NOMO-1 treated with DMSO at 0.1 percent for 48 hours (cell line): ENCODE results near the gene PCP2.

ENCODE experiments used
- DNase-seq: peaks from one replicate; lab custom pipeline; 2025; ENCODE audit not compliant: unreplicated experiment; lab: John Stamatoyannopoulos, UW

PCP2 gene

DNA sequence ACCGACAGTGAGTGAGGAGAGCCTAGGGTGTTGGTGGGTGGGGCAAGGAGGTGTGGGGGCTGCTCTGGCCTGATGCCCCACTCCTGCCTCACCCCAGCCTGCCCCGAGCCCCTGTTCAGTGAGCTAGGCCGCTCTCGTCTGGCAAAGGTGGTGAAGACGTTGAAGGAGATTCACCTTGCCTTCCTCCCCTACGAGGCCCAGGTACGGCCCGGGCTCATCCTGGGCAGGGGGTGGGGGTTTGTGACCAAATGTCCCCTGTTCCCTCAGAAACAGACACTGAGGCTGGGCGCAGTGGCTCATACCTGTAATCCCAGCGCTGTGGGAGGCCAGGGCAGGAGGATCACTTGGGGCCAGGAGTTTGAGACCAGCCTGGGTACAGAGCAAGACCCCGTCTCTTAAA lies 7.3 kb upstream of the PCP2 start:
- no peak for DNase-seq

DNA sequence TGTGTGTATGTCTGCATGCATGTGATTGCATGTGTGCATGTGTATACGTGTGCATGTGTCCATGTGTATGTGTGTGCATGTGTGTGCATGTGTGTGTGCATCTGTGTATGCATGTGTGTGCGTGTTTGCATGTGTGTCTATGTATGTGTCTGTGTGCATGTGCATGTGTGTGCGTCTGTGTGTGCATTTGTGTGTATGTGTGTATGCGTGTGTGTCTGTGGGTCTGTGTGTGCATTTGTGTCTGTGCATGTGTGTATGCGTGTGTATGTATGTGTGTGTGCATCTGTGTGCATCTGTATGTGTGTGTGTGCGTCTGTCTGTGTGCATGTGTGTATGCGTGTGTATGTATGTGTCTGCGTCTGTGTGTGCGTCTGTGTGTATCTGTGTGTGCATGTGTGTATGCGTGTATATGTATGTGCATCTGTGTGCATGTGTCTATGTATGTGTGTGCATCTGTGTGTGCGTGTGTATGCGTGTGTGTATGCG lies 6.4 kb upstream of the PCP2 start:
- DNase-seq, result no peak

DNA sequence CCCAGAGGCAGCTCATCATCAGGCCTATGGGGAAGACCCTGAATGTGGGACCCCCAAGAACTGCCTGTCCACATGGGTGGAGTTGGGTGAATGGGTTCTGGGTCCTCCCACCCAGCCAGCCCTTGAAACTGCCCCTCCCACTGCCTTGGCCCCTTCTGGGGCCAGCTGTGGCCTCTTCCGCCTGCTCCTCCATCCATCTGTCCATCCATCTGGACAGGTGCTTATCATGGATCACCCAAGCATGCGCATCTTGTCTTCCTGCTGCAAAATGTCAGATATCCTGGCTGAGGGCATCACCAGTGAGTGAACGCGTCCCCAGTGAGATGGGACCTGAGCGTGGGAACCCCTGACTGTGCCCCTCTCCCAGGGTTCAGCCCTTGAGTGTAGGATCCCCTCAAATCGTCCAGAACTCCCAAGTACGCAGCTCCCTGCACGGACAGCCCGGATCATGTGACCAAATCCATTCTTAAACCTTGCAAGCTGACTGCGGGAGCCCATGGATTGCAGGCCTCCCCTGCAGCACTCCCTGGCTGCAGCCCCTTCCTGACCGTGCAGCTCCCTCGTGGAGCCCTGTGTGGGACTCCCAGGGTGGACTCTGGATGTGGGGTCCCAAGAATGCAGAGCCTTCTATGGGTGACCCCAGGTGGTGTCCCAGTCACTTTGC lies 5.4 kb upstream of the PCP2 start:
- no peak for DNase-seq

DNA sequence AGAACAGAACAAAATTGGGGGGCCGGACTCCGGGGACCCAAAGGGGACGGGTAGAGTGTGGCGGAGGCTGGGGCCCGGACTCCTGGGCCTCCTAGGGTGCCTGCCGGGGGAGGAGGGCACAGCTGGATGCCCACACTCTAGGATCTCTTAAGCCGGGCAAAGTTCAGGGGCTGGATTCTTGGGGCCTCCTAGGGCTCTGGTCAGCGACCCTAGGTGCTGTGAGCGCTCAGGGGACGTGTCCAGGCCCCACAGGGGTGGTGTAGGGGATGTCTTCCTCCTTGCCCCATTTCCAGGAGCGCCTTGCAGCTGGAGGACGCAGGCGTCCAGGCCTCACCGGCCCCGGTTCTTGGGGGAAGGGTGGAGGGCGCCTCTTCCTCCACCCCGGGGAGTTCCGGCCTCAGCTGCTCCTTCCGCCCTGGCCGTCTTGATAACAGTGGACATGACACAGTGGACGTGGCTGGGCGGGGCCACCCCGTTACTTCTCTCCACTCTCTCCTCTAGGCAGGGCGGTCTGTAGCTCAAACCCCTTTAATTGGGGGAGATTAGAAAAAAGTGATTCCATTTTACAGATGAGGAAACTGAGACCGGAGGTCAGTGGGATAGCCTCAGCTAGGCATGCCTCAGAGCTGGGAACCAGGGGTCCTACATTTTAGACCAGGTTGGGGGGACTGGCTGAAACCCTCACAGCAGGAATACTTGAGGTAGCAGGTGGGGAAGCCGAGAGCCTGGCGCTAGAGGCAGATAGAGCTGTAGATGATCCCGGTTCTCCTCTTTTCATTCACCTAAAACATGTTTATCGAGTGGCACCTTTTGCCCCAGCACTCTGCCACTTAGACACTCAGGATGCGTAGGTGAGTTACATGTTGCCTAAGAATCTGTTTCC lies 4.1 kb upstream of the PCP2 start:
- peak; percentile 35 for DNase-seq

DNA sequence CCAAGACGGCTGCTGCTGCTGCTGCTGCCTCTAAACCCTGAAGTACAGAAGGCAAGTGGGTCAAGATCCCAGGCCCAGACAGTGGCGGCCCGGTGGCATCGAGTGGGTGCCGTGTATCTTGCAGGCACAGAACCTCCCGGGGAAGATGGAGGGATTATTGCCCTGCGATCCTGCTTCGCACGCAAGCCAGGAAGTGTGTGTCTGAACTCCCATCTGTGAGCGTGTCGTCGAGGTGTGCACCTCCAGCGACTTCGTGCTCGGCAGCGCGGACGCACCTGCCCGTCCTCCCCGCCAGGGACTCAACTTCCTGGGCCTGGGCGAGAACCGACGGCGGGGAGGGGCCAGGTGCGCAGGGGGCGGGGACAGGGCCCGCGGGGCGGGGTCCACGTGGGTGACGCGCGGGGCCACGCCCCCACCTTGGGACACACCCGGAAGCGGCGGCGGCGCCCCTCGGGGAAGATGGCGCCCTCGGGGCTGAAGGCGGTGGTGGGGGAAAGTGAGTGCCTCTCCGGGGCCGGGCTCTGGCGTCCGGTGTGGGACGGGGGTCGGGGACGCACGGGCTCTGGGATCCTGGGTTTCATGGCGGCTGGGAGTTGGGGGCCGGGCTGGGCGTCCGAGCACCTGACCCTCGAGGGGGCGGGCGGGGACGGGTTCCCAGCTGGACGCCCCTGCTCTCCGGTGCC lies 3.3 kb upstream of the PCP2 start, which contains the start of gene STXBP2:
Gene STXBP2, plus strand, starts transcription at position 420 of the 683 bp plus-strand sequence. Its CDS starts 40 bp downstream, at position 460.
- DNase-seq, result peak; percentile 52

DNA sequence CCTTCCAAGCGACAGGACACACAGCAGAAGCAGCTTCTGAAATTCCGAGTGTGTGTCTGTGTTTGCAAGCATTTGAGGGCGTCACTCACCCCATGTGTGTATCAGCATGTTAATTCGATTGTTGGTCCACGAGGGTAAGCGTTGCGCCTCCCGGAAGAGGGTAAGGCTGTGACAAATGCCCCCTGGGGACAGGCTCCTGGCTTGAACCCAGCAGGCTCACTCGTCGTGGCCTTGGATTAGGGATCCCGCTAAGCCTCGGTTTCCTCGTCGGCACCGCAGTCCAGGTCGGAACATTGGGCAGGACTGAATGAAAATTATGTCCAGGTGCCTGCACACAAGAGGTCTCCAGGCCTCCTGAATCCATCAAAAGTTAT lies 2.8 kb upstream of the PCP2 start:
- DNase-seq, result peak; percentile 30

DNA sequence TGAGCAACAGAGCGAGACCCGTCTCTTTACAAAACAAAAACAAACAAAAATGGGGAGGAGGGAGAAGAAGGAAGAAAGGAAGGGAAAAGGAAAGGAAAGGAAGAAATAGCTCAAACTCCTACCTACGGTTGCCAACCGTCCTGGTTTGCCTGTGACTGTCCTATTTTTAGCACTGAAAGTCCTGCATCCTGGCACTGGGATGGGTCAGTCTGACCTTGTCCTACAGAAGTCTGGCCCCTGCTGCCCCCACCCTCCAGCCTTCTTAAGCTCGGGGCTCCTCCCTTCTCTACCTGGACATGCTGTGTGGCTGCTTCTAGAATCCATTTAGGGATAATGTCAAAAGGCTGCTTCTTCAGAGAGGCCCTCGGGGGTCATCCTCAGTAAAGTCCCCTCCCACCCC lies 2.2 kb upstream of the PCP2 start:
- DNase-seq, result no peak

DNA sequence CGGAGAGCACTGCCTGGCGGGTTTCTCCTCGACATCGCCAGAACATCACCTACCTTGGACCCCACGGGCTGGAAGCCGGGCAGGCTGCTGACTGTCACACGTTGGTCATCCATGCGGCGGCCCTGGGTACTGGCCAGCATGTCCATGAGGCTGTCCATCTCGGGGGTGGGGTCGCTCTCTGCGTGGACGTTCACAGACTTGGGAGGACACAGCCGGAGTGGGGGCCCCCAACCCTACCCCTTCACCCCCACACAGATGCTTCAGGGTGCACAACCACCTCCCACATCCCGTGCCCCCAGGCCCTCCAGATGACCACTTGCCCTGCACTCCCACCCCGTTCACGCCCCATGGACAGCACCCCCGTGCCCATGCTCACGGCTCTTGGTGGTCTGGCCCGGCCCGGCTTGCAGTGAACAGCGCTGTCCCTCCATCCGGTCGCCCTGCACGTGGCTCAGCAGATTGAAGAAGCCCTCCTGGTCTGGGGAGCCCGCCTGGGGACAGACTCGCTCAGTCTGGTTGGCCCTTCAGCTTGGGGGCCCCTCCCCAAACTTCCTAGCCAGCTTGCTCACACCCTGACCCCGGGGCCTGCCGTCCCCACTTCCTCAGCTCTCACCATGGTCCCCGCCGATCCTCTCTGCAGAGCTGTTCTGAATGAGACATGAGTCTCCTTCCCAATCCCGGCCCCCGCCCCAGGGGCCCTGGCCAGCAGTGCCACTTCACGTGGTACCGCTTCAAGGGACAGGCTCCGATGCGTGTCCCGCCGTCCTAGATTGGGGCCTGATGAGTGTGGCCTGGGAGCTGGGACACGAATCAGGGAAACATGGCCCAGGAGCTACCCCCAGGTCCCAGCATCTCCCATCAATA lies 947 bp downstream of the PCP2 start:
- no peak for DNase-seq

DNA sequence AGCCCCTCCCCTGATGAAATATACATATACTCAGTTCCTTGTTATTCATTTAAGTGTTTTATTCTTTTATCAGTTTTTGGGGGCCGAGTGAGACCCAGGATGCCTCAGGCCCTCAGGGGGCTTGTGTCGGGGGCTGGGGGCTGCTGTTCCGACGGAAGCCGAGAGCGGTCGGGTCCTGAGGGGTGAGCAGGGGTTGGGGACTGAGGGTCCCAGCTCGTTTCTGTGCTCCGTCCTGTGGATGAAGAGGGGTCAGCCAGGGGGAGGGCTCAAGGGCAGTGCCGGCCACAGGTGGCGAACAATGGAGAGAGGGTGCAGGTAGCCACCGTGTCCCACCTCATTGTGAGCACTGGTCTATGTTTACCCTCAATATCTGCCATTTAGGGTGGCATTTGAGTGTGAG lies 1.9 kb downstream of the PCP2 start:
- DNase-seq, result no peak

DNA sequence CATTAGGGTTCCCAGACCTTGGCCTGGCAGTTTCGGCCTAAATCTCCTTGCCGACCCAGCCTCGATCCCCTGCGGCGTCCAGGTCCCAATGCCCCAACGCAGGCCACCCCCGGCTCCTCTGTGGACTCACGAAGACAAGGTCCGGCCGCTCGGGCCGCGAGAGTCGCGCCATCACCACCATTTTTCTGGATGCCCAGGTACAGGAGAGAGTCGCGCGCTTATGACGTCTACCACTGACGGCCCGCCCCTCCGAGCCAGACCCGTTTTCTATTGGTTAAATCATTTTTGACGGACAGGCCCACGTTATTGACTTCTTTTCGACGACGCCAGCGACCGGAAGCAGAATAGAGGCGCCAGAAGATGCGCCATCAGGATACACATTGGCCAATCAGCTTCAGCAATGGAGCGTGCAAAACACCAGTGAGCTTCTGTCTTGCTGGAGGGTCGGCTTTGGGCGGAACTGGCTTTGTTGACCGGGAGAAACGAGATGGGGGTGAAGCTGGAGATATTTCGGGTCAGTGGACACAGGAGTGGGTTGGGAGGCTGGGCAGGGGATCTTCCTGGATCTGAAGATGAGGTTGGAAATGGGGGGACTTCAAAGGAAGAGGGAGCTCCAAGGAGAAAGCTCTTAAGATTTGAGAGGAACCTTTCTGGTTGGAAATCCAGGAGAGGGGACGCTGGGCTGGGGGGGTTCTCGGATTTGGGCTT lies 4.0 kb downstream of the PCP2 start, which contains the start of the genes PET100 and XAB2:
Gene PET100, plus strand, starts transcription at position 447 of the 708 bp plus-strand sequence. Its CDS starts 41 bp downstream, at position 488.
Gene XAB2, minus strand, starts transcription at position 199 of the 708 bp plus-strand sequence. Its CDS starts 18 bp downstream, at position 181.
- DNase-seq, result peak; percentile 97

DNA sequence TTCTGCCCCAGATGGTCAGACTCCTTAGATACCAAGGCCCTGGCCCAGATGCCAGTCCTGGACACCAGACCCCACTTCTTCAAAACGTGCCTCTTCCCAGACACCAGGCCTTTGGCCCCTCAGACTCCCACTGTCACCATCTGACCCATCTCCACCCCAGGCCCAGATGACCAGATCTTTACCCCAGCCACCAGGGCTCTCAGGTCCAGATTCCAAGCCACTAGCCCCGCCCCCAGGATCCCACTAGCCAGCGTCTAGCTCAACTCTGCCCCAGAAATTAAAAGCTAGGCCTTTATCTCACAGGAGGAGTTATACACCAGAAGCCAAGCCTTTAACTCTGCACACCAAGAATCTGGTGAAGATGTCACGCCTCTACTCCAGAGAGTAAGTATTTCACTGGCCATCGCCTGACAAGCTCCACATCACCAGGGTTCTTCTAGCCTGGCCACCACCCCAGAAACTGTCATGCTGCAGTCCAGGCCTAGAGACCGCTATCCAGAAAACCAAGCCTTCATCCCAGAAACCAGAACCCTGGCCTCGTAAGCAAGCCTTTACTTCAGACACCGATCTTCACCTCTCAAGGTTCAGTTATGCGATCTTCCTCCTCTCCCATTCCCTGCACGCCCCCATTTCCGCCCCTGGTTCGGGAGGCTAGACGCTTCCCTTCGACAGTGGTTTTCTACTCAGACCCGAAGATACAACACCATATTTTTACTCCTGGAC lies 4.8 kb downstream of the PCP2 start:
- DNase-seq, result no peak

DNA sequence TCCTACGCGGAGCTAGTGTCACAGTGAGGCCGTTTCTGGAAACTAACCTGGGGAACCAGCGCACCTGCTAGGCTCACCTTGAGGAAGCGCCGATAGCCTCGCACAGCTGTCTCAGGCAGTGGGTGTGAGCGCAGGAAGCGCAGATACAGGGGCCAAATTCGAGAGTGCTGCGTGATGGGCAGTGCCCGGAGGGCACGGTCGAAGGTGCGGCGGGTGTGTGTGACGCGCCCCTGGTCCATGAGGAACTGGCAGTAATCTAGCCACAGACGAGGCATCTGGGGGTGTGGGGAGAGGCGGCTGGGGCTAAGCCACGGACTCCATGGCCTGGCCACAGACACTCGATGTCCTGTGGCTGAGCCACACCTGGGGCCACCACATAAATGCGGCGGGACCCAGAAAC lies 6.4 kb downstream of the PCP2 start:
- no peak for DNase-seq

DNA sequence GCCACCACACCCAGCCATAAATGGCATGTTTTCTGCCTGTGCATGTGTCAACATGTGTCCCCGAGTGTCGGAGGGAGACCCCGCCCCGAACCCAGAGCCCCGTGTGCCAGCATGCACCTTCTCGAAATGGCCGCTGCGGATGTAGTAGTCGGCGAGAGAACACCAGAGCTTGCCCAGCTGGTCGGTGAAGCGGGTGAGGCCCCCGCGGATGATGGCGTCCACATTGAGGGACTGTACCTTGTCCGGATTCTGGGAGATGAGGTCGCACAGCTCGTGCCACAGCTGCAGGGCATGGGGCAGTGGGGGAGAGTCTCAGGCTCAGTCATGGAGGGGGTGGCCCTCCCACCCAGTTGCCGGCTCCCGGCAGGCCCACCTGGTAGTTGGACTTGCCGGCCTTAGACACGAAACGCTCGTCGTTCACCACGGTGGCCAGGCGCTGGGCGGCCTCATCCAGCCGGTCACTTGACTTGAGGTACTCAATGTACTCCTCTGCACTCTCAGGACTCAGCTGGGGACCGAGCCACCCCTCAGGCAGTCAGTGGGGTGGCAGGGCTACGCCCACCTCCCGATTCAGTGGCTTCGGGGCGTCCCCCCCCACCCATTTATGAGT lies 7.7 kb downstream of the PCP2 start:
- DNase-seq, result no peak

DNA sequence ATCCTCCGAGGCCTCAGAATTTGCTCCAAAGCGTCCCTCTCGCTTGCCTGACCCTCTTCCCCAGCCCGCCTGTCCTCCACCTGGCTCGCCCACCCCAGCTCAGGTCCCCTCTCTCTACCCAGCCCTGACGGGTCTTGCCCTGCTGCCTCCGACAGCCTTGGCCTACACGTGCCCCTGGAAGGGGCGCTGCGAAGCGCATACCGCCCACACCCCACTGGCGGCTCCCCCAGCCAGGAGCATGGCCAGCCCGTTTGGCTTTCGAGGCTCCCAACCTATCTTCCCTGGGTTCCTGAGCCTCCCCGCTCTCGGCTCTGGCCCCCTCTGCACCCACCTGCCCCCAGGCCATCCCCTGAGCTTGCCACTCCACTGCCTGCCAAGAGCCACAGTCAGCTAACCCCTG lies 8.7 kb downstream of the PCP2 start:
- DNase-seq, result no peak

DNA sequence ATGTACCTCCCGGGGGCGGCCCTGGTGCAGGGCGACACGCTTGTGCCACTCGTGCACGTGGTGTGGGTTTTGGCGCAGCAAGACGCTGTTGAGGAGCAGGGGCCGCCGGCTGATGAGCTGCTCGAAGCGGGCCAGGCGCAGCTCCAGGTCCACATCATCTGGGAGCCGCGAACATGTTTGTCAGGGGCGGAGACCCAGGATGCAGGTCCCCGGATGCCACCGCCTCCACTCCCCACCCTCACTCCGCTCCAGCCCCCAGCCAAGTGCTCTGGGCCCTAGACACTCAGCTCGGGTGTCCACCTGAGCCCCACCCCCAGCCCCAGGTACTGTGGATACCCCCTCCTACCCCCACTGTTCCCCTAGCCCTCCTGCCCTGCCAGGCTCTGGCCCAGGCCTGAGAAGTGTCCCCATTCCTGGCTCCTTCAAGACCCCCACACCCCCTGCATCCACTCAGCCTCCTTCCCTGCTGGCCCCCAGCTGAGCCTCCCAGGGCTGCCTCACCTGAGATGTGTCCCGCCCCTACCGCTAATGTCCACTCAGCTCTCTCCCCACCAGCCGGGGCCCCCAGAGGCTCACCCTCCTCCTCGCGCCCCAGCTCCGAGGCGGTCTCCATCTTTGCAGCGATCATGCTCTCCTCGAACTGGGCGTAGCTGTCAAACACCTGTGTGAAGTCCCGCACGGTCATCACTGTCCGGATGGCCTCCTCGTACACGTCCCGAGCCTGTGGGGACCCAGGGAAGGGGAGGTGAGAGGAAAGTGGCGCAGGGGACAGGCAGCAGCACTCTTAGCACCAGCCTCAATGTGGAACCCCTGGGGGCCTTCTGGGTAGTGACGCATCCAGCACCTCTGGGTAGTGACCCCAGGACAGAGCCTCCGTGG lies 9.6 kb downstream of the PCP2 start:
- DNase-seq, result no peak

DNA sequence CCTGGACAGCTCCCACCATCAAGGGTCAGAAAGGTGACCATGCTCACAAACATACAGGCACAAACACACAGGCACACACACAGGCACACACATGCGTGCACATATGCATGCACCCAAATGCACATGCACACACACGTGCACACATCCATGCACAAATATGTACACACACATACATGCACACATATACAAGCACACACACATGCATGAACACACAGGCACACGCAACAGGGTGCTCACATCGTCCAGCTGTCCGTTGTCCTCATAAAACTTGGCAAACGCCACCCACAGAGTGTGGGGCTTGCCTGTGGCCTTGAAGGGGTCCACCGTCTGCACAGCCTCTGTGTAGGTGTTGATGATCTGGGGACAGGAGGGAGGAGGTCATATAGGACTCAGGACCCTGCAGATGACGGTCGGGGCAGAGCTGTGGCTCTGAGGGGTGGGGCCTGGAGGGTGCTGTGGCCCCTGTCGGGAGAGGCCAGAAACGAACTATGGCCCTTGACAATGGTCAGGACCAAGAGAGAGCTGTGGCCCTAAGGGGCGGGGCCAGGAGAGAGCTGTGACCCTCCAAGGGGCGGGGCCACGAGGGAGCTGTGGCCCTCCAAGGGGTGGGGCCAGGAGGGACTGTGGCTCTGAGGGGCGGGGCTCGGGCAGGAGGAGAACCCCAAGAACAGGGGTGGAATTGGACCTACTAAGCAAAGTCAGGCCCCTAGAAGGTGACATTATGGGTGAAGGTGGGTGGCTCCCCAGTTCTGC lies 10.4 kb downstream of the PCP2 start:
- no peak for DNase-seq
